Lower lobe of right lung (tissue), 2 donors: Measurements from ENCODE around the gene TBC1D7. TPM values are rescaled to one million over a fixed set of nuclear protein-coding genes. Genes with fewer than 3 reads are reported as not detected.

ENCODE experiments used
- ATAC-seq, 2 donors: fragments of 200-7000 bp; cut with Tn5 transposase; one replicate each; pipeline ENCODE4 v1.9.1; 2020 to 2022; ENCODE audit warnings: mild to moderate bottlenecking in 2 of 2, moderate library complexity in 2 of 2
- DNase-seq: peaks from one replicate; pipeline ENCODE4 v3.0.0-alpha.2; 2020
- H3K27ac ChIP-seq: fragments of 200-600 bp; one replicate; pipeline ENCODE4 v1.8.0; 2022
- H3K27me3 ChIP-seq: fragments of 200-600 bp; one replicate; pipeline ENCODE4 v1.8.0; 2022; ENCODE audit warnings: low read depth
- H3K36me3 ChIP-seq: fragments of 200-600 bp; one replicate; pipeline ENCODE4 v1.8.0; 2022; ENCODE audit warnings: mild to moderate bottlenecking
- H3K4me1 ChIP-seq: fragments of 200-600 bp; one replicate; pipeline ENCODE4 v1.8.0; 2022
- H3K4me3 ChIP-seq: fragments of 200-600 bp; one replicate; pipeline ENCODE4 v1.8.0; 2022; ENCODE audit warnings: mild to moderate bottlenecking
- H3K9me3 ChIP-seq: fragments of 200-600 bp; one replicate; pipeline ENCODE4 v1.8.0; 2022
- intact Hi-C: fragments of 100-400 bp; cut with DNase I; formaldehyde crosslinking; loops from one replicate; pipeline ENCODE4 v1.11.0; 2022
- total RNA-seq: library from RNA; stranded (reverse); fragmentation: NEBNext Ultra II Directional; extraction: Animal tissue kit (Norgen Biotek cat#: 25700); gene quantifications from one replicate; pipeline ENCODE4 v1.2.1, GENCODE V29; 2021
- TF ChIP-seq, protein P1 (sequence below): fragments of 200-600 bp; IDR thresholded peaks from one replicate; pipeline ENCODE4 v1.8.0; 2022; ENCODE audit warnings: antibody characterized with exemption, mild to moderate bottlenecking
- donor health status: DM: no; HTN: yes; CAD: no; lungs with severe emphysema.

Gene TBC1D7
- total RNA-seq, 1 donor from 2014 or later = 18.8 TPM

DNA sequence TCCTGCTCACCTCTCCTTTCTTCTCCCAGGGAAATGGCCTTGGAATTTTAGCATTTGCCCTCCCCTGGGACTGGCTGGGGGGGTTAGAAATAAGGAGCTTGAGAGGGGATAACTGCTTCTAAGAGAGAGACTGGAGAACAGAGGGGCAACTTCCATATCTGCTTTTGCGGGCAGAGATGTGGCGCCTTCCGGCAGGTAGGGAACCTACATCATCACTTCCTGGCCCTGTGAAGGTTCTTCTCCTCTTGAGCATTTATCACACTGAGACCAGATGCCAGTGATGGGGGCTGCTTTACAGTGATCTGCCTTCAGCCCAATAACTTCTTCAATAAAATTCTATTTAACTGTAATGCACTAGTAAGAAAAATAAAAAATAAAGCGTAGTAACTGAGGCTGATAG lies 48.1 kb downstream of the TBC1D7 start:
- DNase-seq (no peak), ATAC-seq (no peak)
- Histone ChIP-seq H3K27ac (no peak overlapping the region), H3K36me3 (peaks cover 82% of the 10 kb centered on the region), H3K4me3 (no peak overlapping the region), H3K27me3 (no peaks in the 10 kb centered on the region), H3K4me1 (no peaks in the 10 kb centered on the region), H3K9me3 (no peaks in the 10 kb centered on the region)
- TF ChIP-seq, protein P1, sequence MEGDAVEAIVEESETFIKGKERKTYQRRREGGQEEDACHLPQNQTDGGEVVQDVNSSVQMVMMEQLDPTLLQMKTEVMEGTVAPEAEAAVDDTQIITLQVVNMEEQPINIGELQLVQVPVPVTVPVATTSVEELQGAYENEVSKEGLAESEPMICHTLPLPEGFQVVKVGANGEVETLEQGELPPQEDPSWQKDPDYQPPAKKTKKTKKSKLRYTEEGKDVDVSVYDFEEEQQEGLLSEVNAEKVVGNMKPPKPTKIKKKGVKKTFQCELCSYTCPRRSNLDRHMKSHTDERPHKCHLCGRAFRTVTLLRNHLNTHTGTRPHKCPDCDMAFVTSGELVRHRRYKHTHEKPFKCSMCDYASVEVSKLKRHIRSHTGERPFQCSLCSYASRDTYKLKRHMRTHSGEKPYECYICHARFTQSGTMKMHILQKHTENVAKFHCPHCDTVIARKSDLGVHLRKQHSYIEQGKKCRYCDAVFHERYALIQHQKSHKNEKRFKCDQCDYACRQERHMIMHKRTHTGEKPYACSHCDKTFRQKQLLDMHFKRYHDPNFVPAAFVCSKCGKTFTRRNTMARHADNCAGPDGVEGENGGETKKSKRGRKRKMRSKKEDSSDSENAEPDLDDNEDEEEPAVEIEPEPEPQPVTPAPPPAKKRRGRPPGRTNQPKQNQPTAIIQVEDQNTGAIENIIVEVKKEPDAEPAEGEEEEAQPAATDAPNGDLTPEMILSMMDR = no peak
- intact Hi-C loops = no loop called here

DNA sequence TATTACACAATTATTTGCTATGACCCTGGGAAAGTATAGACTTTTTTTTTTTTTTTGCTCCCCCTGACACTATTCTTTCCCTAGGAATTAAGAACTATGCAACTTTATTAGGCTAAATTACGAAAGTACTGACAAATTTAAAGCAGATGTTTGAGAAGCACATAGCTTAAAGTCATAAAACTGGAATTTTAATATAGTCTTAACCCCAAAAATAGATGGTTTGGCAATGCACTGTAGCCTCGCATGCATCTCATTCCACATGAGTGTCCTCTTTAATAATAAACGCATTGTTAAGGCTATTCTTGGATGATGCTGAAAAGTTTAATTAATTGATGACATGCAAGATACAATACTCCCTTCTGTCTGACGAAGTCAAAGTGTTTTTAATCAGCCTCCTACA lies 49.3 kb downstream of the TBC1D7 start:
- Histone ChIP-seq H3K36me3 (peaks cover 74% of the 10 kb centered on the region), H3K27me3 (no peaks in the 10 kb centered on the region), H3K27ac (no peak overlapping the region), H3K4me3 (no peak overlapping the region), H3K4me1 (no peaks in the 10 kb centered on the region), H3K9me3 (no peaks in the 10 kb centered on the region)
- DNase-seq (no peak), ATAC-seq (no peak)
- TF ChIP-seq, protein P1 = no peak
- intact Hi-C loops = no loop called here

DNA sequence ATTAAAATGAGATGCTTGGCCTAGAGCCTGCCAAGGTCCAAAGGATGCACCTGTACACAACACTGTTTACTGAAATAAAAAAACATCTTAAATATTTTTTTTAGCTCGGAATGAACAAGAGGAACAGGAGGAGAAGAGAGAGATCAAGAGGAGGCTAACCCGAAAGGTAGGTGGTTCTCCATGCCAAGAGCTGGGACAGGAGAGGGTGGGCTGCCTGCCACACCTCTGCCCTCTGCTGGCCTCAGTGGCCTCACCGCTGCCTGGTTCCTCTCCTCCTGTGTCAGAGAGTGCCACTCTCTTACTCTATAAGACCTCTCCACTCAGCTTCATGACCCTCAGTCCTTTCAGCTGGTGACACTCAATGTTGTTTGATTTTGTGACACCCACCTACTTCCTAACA lies 50.2 kb downstream of the TBC1D7 start:
- DNase-seq (no peak), ATAC-seq (no peak)
- H3K4me3 ChIP-seq = no peak overlapping the region
- peaks cover 66% of the 10 kb centered on the region for H3K36me3 ChIP-seq
- H3K27me3 ChIP-seq = no peaks in the 10 kb centered on the region
- no peaks in the 10 kb centered on the region for H3K9me3 ChIP-seq
- H3K27ac ChIP-seq = no peak overlapping the region
- no peaks in the 10 kb centered on the region for H3K4me1 ChIP-seq
- TF ChIP-seq, protein P1 = no peak
- intact Hi-C loops = no loop called here

DNA sequence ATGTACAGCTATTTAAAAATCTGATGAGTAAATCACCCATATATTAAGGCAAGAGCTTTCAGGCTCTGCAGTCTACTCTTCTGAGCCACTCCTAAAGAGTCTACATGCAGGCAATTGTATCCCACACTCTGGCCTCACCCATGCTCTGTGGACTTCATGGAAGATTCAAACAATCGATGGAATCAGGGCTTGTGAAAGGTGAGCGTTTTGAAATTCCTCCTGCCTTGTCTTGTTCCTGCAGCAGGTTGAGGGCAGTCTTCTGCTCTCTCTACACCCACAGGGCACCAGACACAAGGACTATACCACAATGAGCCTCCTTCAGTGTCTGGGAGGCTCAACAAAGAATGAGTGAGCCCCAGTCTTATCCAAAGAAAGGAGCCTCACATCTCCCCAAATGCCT lies 51.1 kb downstream of the TBC1D7 start:
- H3K4me1 ChIP-seq = no peaks in the 10 kb centered on the region
- H3K9me3 ChIP-seq = no peaks in the 10 kb centered on the region
- intact Hi-C loops = no loop called here
- H3K27me3 ChIP-seq = no peaks in the 10 kb centered on the region
- ATAC-seq = no peak
- H3K27ac ChIP-seq = no peak overlapping the region
- TF ChIP-seq, protein P1 = no peak
- peaks cover 56% of the 10 kb centered on the region for H3K36me3 ChIP-seq
- DNase-seq = no peak
- no peak overlapping the region for H3K4me3 ChIP-seq

DNA sequence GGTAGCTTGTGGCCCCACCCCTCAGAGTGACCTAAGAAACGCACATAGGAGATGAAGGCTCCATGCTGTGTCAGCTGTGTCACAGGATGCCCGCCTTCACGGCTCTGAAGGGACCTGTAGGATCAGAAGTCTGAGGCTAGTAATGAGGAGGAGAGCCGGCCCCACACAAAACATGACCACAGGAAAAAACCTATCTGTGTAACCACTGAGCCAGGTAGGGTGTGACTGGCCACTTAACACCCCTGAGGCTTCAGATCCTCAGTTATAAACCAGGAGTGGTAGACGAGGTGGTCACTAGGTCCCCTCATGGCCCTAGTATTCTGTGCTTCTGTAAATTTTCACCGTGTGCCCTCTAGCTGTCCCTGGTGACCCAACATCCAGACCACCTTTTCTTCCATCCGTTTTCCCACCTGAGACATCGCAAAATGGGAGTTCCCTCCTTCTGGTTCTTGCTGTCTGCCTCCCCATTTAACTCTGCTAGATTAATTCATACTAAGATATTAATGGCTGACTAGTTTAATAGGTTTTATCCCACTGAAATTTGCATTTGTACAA lies 52.8 kb downstream of the TBC1D7 start:
- Histone ChIP-seq H3K27me3 (no peaks in the 10 kb centered on the region), H3K27ac (no peak overlapping the region), H3K36me3 (peaks cover 47% of the 10 kb centered on the region), H3K4me3 (no peak overlapping the region), H3K9me3 (no peaks in the 10 kb centered on the region), H3K4me1 (no peaks in the 10 kb centered on the region)
- ATAC-seq (no peak), DNase-seq (no peak)
- TF ChIP-seq, protein P1 = no peak
- intact Hi-C loops = no loop called here
